K562 (cell line): ENCODE measurements around the gene PARD3. TPM values are rescaled to one million over a fixed set of nuclear protein-coding genes. Genes with fewer than 3 reads are reported as not detected.

ENCODE experiments used
- ARNT ChIP-seq, 2 experiments: fragments of 450-650 bp; IDR thresholded peaks; 2 replicates each; pipeline ENCODE4 v1.6.1; 2016; ENCODE audit warnings: mild to moderate bottlenecking in 1 of 2
- ATF7 ChIP-seq: fragments of 450-650 bp; IDR thresholded peaks from 2 replicates; pipeline ENCODE4 v1.7.1; 2014; ENCODE audit warnings: mild to moderate bottlenecking, moderate library complexity
- CBX8 ChIP-seq: fragments of 200-600 bp; sonication (generic); IDR thresholded peaks from 2 replicates; pipeline ENCODE4 v1.6.1; 2012; ENCODE audit warnings: borderline replicate concordance, mixed run types, low read depth, mild to moderate bottlenecking, moderate library complexity, mixed read lengths, low read length, control low read depth, inconsistent platforms; ENCODE audit not compliant: poor library complexity, severe bottlenecking; ENCODE audit errors: extremely low read depth
- DPF2 ChIP-seq: fragments of 450-650 bp; IDR thresholded peaks from 2 replicates; pipeline ENCODE4 v1.6.1; 2016
- FOXP1 ChIP-seq: sonication (generic); formaldehyde crosslinking; IDR thresholded peaks from 2 replicates; pipeline ENCODE4 v1.8.0; 2022; ENCODE audit warnings: mild to moderate bottlenecking, missing genetic modification reagents
- GATA2 ChIP-seq: sonication (generic); formaldehyde crosslinking; IDR thresholded peaks from 2 replicates; pipeline ENCODE4 v1.4.0; 2020; ENCODE audit warnings: mild to moderate bottlenecking, missing genetic modification reagents
- GATAD2A ChIP-seq: fragments of 450-650 bp; IDR thresholded peaks from 2 replicates; pipeline ENCODE4 v1.6.1; 2017
- LEF1 ChIP-seq: fragments of 450-650 bp; IDR thresholded peaks from 2 replicates; pipeline ENCODE4 v1.6.1; 2016; ENCODE audit warnings: mild to moderate bottlenecking
- MAFG ChIP-seq: fragments of 450-650 bp; conservative IDR thresholded peaks from 2 replicates; pipeline ENCODE4 v1.6.1; 2016; ENCODE audit warnings: missing genetic modification characterization, missing compliant biosample characterization
- MYC ChIP-seq, 2 experiments: fragments of 250-450 bp in 1 of 2; sonication (Bioruptor Pico) in 1 of 2; IDR thresholded peaks; 2 replicates each; pipeline versions ENCODE4 v1.5.1 to v1.6.1; 2012 to 2021; ENCODE audit warnings: low read depth in 2 of 2, borderline replicate concordance in 1 of 2, improper control_type of control experiment in 1 of 2, low read length in 1 of 2, mild to moderate bottlenecking in 1 of 2, moderate library complexity in 1 of 2
- NBN ChIP-seq: fragments of 450-650 bp; IDR thresholded peaks from 2 replicates; pipeline ENCODE4 v1.6.1; 2016; ENCODE audit warnings: low read depth, mild to moderate bottlenecking
- NFE2 ChIP-seq: IDR thresholded peaks from 2 replicates; pipeline ENCODE4 v1.6.1; 2014; ENCODE audit warnings: antibody characterized with exemption, low read depth
- SAFB ChIP-seq: fragments of 200-400 bp; formaldehyde crosslinking; IDR thresholded peaks from 2 replicates; pipeline ENCODE4 v1.6.1; 2017; ENCODE audit warnings: low read depth, low read length, borderline replicate concordance
- SMARCA4 ChIP-seq: fragments of 450-650 bp; IDR thresholded peaks from 2 replicates; pipeline ENCODE4 v1.6.1; 2016
- SMC3 ChIP-seq: conservative IDR thresholded peaks from 2 replicates; pipeline ENCODE4 v1.6.1; 2011; ENCODE audit warnings: low read depth, low read length, improper control_type of control experiment; ENCODE audit not compliant: insufficient read depth
- TRIM28 ChIP-seq: fragments of 450-650 bp; IDR thresholded peaks from 2 replicates; pipeline ENCODE4 v1.6.1; 2017
- ZNF253 ChIP-seq: fragments of 250-450 bp; sonication (Bioruptor Pico); conservative IDR thresholded peaks from 2 replicates; pipeline ENCODE4 v1.6.1; 2021; ENCODE audit warnings: mild to moderate bottlenecking
- polyA plus RNA-seq, 8 experiments: library from polyadenylated mRNA; depleted of rRNA in 4 of 8; stranded (reverse) in 5 of 8; unstranded in 3 of 8; fragments of >200 nt; fragmentation: Nextera tagmentation in 2 of 8; fragmentation: Illumina TruSeq in 1 of 8; extraction: Ambion mirVana in 2 of 8; extraction: Trizol in 1 of 8; gene quantifications; 2 replicates each; pipeline versions ENCODE4 v1.2.1 to v1.2.3, GENCODE V29; 2011 to 2014; ENCODE audit warnings: inconsistent platforms in 1 of 8, missing spikeins in 1 of 8
- total RNA-seq, 7 experiments: library from RNA; depleted of rRNA in 6 of 7; stranded (reverse); fragments of >200 nt in 6 of 7; fragmentation: Illumina TruSeq in 2 of 7; extraction: Trizol in 2 of 7; gene quantifications; 2 replicates each; pipeline versions ENCODE4 v1.2.1 to v1.2.3, GENCODE V29; 2011 to 2021; ENCODE audit warnings: low replicate concordance in 1 of 7
- TF ChIP-seq, protein P1 (sequence below): fragments of 450-650 bp; IDR thresholded peaks from 2 replicates; pipeline ENCODE4 v1.6.1; 2016; ENCODE audit warnings: antibody characterized with exemption
- TF ChIP-seq, protein P2 (sequence below), 2 experiments: IDR thresholded peaks; 2 replicates each; pipeline ENCODE4 v1.6.1; 2011; ENCODE audit warnings: borderline replicate concordance in 1 of 2, control low read depth in 1 of 2, low read depth in 1 of 2, low read length in 1 of 2, mild to moderate bottlenecking in 1 of 2, mixed read lengths in 1 of 2, moderate library complexity in 1 of 2; ENCODE audit not compliant: insufficient read depth in 1 of 2, insufficient read length in 1 of 2, poor library complexity in 1 of 2, severe bottlenecking in 1 of 2; ENCODE audit errors: extremely low read depth in 1 of 2
- TF ChIP-seq, protein P3 (sequence below): fragments of 450-650 bp; IDR thresholded peaks from 2 replicates; pipeline ENCODE4 v1.6.1; 2018; ENCODE audit not compliant: partially characterized antibody

PARD3 gene
- total and polyA plus RNA-seq, 9 of the 15 experiments (the other 6 are each of a cell fraction or from before 2014, with no cell fraction given): 2.7 to 11.7 (median 7.7) TPM

DNA sequence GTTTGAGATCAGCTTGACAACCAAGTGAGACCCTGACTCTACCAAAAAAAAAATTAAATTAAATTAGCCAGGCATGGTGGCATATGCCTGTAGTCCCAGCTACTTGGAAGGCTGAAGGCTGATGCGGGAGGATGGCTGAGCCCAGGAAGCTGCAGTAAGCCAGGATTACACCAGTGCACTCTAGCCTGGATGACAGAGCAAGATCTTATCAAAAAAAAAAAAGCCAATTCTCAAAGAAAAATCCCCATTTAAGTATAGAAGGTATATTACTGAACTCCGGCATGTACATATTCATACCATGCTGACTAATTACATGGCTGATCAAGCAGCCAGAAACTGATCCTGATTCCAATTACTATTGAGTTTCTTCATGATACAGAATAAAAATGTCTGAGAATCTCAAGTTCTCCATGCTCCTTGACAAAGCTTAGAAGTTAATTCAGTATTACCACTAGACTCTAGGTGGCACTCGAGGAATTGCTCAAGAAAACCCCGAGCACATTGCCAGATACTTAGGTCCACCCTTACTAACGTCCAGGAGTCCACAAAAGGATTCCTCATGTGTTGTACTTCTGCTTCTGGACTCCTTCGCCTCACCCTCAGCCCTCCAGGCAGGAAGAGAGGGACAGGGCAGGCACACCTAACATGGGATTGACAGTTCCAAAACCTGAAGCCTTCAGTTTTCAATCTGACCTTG is 148.9 kb downstream of the PARD3 start (continued):
- peak; percentile 80 for TF ChIP-seq MYC (IDR thresholded peaks at IDR 0.05; ENCODE audit: low read depth, low read length)
- TF ChIP-seq MYC (CRISPR knock-in tag; IDR thresholded peaks at IDR 0.05; ENCODE audit: borderline replicate concordance, low read depth): no peak
- no peak for TF ChIP-seq TRIM28
- TF ChIP-seq ZNF253: no peak
- peak; percentile 87 for TF ChIP-seq DPF2
- TF ChIP-seq, protein P1, sequence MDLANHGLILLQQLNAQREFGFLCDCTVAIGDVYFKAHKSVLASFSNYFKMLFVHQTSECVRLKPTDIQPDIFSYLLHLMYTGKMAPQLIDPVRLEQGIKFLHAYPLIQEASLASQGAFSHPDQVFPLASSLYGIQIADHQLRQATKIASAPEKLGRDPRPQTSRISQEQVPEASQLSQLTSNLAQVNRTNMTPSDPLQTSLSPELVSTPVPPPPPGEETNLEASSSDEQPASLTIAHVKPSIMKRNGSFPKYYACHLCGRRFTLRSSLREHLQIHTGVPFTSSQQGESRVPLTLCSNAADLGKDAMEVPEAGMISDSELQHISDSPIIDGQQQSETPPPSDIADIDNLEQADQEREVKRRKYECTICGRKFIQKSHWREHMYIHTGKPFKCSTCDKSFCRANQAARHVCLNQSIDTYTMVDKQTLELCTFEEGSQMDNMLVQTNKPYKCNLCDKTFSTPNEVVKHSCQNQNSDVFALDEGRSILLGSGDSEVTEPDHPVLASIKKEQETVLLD: no peak
- TF ChIP-seq GATA2 (CRISPR knock-in tag): peak; percentile 37; the same call in 1 of the 2 replicates
- TF ChIP-seq, protein P2, sequence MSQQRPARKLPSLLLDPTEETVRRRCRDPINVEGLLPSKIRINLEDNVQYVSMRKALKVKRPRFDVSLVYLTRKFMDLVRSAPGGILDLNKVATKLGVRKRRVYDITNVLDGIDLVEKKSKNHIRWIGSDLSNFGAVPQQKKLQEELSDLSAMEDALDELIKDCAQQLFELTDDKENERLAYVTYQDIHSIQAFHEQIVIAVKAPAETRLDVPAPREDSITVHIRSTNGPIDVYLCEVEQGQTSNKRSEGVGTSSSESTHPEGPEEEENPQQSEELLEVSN (IDR thresholded peaks at IDR 0.05; ENCODE audit: borderline replicate concordance in 1 of 2, extremely low read depth in 1 of 2, insufficient read depth in 1 of 2, insufficient read length in 1 of 2, low read depth in 1 of 2, low read length in 1 of 2, poor library complexity in 1 of 2, severe bottlenecking in 1 of 2): peak in 1 of 2 experiments; percentile 7
- TF ChIP-seq SMC3: 0 out of 2 replicates have a peak, but pooled peaks have one; percentile 27
- no peak for TF ChIP-seq FOXP1 (CRISPR knock-in tag)
- TF ChIP-seq GATAD2A: no peak
- 0 out of 4 replicates have a peak, but pooled peaks of 1 of the 2 experiments have one; percentile 38 for TF ChIP-seq ARNT (IDR thresholded peaks at IDR 0.05)
- peak; percentile 80; the same call in 1 of the 2 replicates for TF ChIP-seq SMARCA4
- TF ChIP-seq ATF7: 0 out of 2 replicates have a peak, but pooled peaks have one; percentile 42
- no peak for TF ChIP-seq SAFB
- peak; percentile 90 for TF ChIP-seq NFE2
- TF ChIP-seq CBX8: no peak
- TF ChIP-seq LEF1: no peak
- peak; percentile 51; the same call in 1 of the 2 replicates for TF ChIP-seq NBN
- peak; percentile 78 for TF ChIP-seq MAFG
- TF ChIP-seq, protein P3, sequence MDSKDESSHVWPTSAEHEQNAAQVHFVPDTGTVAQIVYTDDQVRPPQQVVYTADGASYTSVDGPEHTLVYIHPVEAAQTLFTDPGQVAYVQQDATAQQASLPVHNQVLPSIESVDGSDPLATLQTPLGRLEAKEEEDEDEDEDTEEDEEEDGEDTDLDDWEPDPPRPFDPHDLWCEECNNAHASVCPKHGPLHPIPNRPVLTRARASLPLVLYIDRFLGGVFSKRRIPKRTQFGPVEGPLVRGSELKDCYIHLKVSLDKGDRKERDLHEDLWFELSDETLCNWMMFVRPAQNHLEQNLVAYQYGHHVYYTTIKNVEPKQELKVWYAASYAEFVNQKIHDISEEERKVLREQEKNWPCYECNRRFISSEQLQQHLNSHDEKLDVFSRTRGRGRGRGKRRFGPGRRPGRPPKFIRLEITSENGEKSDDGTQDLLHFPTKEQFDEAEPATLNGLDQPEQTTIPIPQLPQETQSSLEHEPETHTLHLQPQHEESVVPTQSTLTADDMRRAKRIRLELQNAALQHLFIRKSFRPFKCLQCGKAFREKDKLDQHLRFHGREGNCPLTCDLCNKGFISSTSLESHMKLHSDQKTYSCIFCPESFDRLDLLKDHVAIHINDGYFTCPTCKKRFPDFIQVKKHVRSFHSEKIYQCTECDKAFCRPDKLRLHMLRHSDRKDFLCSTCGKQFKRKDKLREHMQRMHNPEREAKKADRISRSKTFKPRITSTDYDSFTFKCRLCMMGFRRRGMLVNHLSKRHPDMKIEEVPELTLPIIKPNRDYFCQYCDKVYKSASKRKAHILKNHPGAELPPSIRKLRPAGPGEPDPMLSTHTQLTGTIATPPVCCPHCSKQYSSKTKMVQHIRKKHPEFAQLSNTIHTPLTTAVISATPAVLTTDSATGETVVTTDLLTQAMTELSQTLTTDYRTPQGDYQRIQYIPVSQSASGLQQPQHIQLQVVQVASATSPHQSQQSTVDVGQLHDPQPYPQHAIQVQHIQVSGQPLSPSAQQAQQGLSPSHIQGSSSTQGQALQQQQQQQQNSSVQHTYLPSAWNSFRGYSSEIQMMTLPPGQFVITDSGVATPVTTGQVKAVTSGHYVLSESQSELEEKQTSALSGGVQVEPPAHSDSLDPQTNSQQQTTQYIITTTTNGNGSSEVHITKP: peak; percentile 43
